Measurements from ENCODE around the gene SSRP1. TPM values are rescaled to one million over a fixed set of nuclear protein-coding genes. Genes with fewer than 3 reads are reported as not detected.

SSRP1 gene
- total and polyA plus RNA-seq, 12 donors = 25.3 to 106 (median 56.9) TPM

- WGBS, 4 donors = 66 to 75% (median 70%) methylated on average over 5 of the region's 5 CpGs
- DNase-seq = no peak
Measured at GRCh38 chr11:57368845-57369232, 33.1 kb upstream of the SSRP1 start.

GRCh38 chr11:57368106-57368844 lies 32.6 kb upstream of the SSRP1 start:
- 64 to 75% (median 70%) methylated on average over 17 to 19 of the region's 19 CpGs for WGBS, 4 donors

More at GRCh38 chr11:57368845-57369232, 33.1 kb upstream of the SSRP1 start:
- Histone ChIP-seq H3K9me3 (replicated peaks in 1 of 3) (no peaks in the 10 kb centered on the region), H3K27ac (no peak overlapping the region), H3K36me3 (replicated peaks in 1 of 2) (no peaks in the 10 kb centered on the region), H3K27me3 (no peaks in the 10 kb centered on the region), H3K4me1 (replicated peaks in 1 of 2) (no peaks in the 10 kb centered on the region), H3K4me3 (no peak overlapping the region)
- intact Hi-C loops (cut with DNase I) = no loop called here
- TF ChIP-seq POLR2A (IDR thresholded peaks at IDR 0.05) (no peak), CTCF (IDR thresholded peaks at IDR 0.05) (no peak)

GRCh38 chr11:57364851-57365660 lies 29.4 kb upstream of the SSRP1 start:
- Histone ChIP-seq H3K27me3 (no peaks in the 10 kb centered on the region), H3K4me3 (no peak overlapping the region), H3K9me3 (replicated peaks in 1 of 3) (no peaks in the 10 kb centered on the region), H3K4me1 (replicated peaks in 1 of 2) (no peaks in the 10 kb centered on the region), H3K36me3 (replicated peaks in 1 of 2) (no peaks in the 10 kb centered on the region), H3K27ac (no peak overlapping the region)
- TF ChIP-seq POLR2A (IDR thresholded peaks at IDR 0.05) (no peak), CTCF (IDR thresholded peaks at IDR 0.05) (no peak)
- no peak for DNase-seq
- intact Hi-C loops (cut with DNase I) = no loop called here
- WGBS, 4 donors = 78 to 83% (median 81%) methylated on average over 9 of the region's 9 CpGs

More at GRCh38 chr11:57368106-57368844, 32.6 kb upstream of the SSRP1 start:
- Histone ChIP-seq H3K4me1 (replicated peaks in 1 of 2) (no peaks in the 10 kb centered on the region), H3K4me3 (no peak overlapping the region), H3K36me3 (replicated peaks in 1 of 2) (no peaks in the 10 kb centered on the region), H3K27me3 (no peaks in the 10 kb centered on the region), H3K9me3 (replicated peaks in 1 of 3) (no peaks in the 10 kb centered on the region), H3K27ac (no peak overlapping the region)
- TF ChIP-seq CTCF (IDR thresholded peaks at IDR 0.05) (no peak), POLR2A (IDR thresholded peaks at IDR 0.05) (no peak)
- no peak for DNase-seq
- intact Hi-C loops (cut with DNase I) = no loop called here

All from adrenal gland (tissue), 12 donors.